Heart left ventricle (tissue), 16 donors: Measurements from ENCODE around the gene FAM20B. TPM values are rescaled to one million over a fixed set of nuclear protein-coding genes. Genes with fewer than 3 reads are reported as not detected.
A peak's percentile ranks its signal among the peaks of the same experiment; 100 is the strongest.

Source experiments
- ATAC-seq, 4 donors: fragments of 200-7000 bp; cut with Tn5 transposase; one replicate each; pipeline ENCODE4 v1.9.1; 2020 to 2022; ENCODE audit warnings: moderate library complexity in 4 of 4, mild to moderate bottlenecking in 3 of 4, moderate number of reproducible peaks in 1 of 4
- DNase-seq, 5 donors: peaks; one replicate each; pipeline ENCODE4 v3.0.0-alpha.2; 2020
- H3K27ac ChIP-seq, 12 donors: fragments of 200-600 bp; sonication (generic) in 4 of 12; one replicate each; pipeline versions ENCODE4 v1.5.0 to v1.8.0; 2016 to 2022; ENCODE audit warnings: mild to moderate bottlenecking in 2 of 12
- H3K27me3 ChIP-seq, 9 donors: fragments of 200-600 bp; sonication (generic) in 2 of 9; one replicate each; pipeline versions ENCODE4 v1.5.1 to v1.8.0; 2016 to 2022; ENCODE audit warnings: mild to moderate bottlenecking in 3 of 9
- H3K36me3 ChIP-seq, 9 donors: fragments of 200-600 bp; sonication (generic) in 2 of 9; one replicate each; pipeline versions ENCODE4 v1.5.0 to v1.8.0; 2018 to 2022; ENCODE audit warnings: mild to moderate bottlenecking in 2 of 9
- H3K4me1 ChIP-seq, 12 donors: fragments of 200-600 bp; sonication (generic) in 4 of 12; one replicate each; pipeline versions ENCODE4 v1.5.0 to v1.8.0; 2016 to 2022; ENCODE audit warnings: mild to moderate bottlenecking in 3 of 12
- H3K4me3 ChIP-seq, 12 donors: fragments of 200-600 bp; sonication (generic) in 4 of 12; one replicate each; pipeline versions ENCODE4 v1.5.0 to v1.8.0; 2017 to 2022; ENCODE audit warnings: mild to moderate bottlenecking in 9 of 12, moderate library complexity in 4 of 12
- H3K9me3 ChIP-seq, 12 donors: fragments of 200-600 bp; sonication (generic) in 4 of 12; one replicate each; pipeline versions ENCODE4 v1.5.0 to v1.8.0; 2016 to 2022; ENCODE audit warnings: mild to moderate bottlenecking in 1 of 12
- CTCF ChIP-seq, 12 donors: fragments of 200-600 bp; sonication (generic) in 4 of 12; IDR thresholded peaks; one replicate each; pipeline versions ENCODE4 v1.5.0 to v1.8.0; 2018 to 2022; ENCODE audit warnings: antibody characterized with exemption in 12 of 12, mild to moderate bottlenecking in 5 of 12
- POLR2A ChIP-seq, 2 donors: fragments of 450-650 bp; IDR thresholded peaks; one replicate each; pipeline ENCODE4 v1.6.1; 2017; ENCODE audit warnings: antibody characterized with exemption in 2 of 2, mild to moderate bottlenecking in 2 of 2, moderate library complexity in 2 of 2
- WGBS, 4 donors: extraction: QIAGEN DNeasy Blood & Tissue Kit in 2 of 4; methylation state at CpG; one replicate each; pipeline versions ENCODE4 v1.1.5 to v1.1.7; 2013 to 2018; 5-methylcytosine and 5-hydroxymethylcytosine counted together
- intact Hi-C, 10 donors: fragments of 100-400 bp; cut with DNase I; formaldehyde crosslinking; loops; one replicate each; pipeline versions ENCODE4 v1.11.1 to v1.14.2; 2022
- polyA plus RNA-seq, 2 donors: library from polyadenylated mRNA; stranded (reverse); fragments of 200-250 nt; gene quantifications; one replicate each; pipeline ENCODE4 v1.2.3, GENCODE V29; 2013
- total RNA-seq, 9 donors: library from RNA; depleted of rRNA in 2 of 9; stranded (reverse); fragments of >200 nt in 2 of 9; fragmentation: NEBNext Ultra II Directional in 3 of 9; extraction: Animal tissue kit (Norgen Biotek cat#: 25700) in 3 of 9; gene quantifications; one replicate each; pipeline versions ENCODE4 v1.1.0 to v1.2.4, GENCODE V29; 2016 to 2023
- donor health status: ischemic (EF 13 %, LVEDD 7.1; RV severe dilation, severe dysfunction).
- donor health status: healthy with polysubstance abuse.
- donor health status: DM: no; HTN: yes; CAD: no.
- donor health status: DM: no; HTN: no; CAD: no.
- donor health status: ischemic (EF 25% LVEDD 6.9; RV normal size, moderate dysfunction).
- donor health status: ischemic (EF 25% LVEDD 5.7; RV mildly dilated, moderate dysfunction).
- donor health status: healthy.
- donor health status: DM: yes; HTN: yes; CAD: no.
- donor health status: ischemic (EF 35%, LVEDD 5.7; RV mildly dilated, moderate dysfunction).
- donor health status: nonischemic (EF 11% LVEDD 7.7; RV severe dilation, severe dysfunction).
- donor health status: DM: yes; HTN: yes; CAD: no.
- donor health status: PGD.
- donor health status: ischemic (EF 29% LVEDD 5.4; RV normal size, mild dysfunction).
- donor health status: nonischemic (EF 23%, LVEDD 6.1; RV moderate dilation, normal function).

The FAM20B gene
- total and polyA plus RNA-seq, 11 donors = 13.8 to 70.1 (median 52.6) TPM

- no peak for TF ChIP-seq CTCF (IDR thresholded peaks at IDR 0.05)
- TF ChIP-seq POLR2A (IDR thresholded peaks at IDR 0.05) = no peak
- no peaks in the 10 kb centered on the region for H3K9me3 ChIP-seq
- WGBS, 4 donors = 70 to 79% (median 76%) methylated on average over 10 of the region's 10 CpGs
- peaks cover 0 to 33% (median 15%) of the 10 kb centered on the region in 12 donors for H3K4me1 ChIP-seq
- intact Hi-C loops = no loop called here
- H3K27me3 ChIP-seq = no peaks in the 10 kb centered on the region
- no peak for ATAC-seq
- H3K4me3 ChIP-seq = no peak overlapping the region
- DNase-seq = no peak
- no peak overlapping the region for H3K27ac ChIP-seq
- no peaks in the 10 kb centered on the region for H3K36me3 ChIP-seq
These were observed 1.6 kb upstream of the FAM20B start for GRCh38 chr1:179023946-179024650.

- Histone ChIP-seq H3K27ac (peak overlapping the region; percentile 84 to 97 (median 94)), H3K9me3 (no peaks in the 10 kb centered on the region), H3K27me3 (no peaks in the 10 kb centered on the region), H3K4me1 (peaks cover 0 to 54% (median 30%) of the 10 kb centered on the region in 12 donors), H3K36me3 (no peaks in the 10 kb centered on the region), H3K4me3 (peak overlapping the region; percentile 68 to 98 (median 88))
- ATAC-seq (peak; percentile 27 to 89 (median 84)), DNase-seq (peak; percentile 63 to 89 (median 83))
- intact Hi-C loops = loop anchor here in 1 of 10 donors (5.0 kb wide), 1 partner anchor 341 kb away; the partner anchor contains the start of gene AXDND1
- WGBS, 4 donors = 0 to 1% (median 0%) methylated on average over 19 to 110 of the region's 110 CpGs
- TF ChIP-seq CTCF (IDR thresholded peaks at IDR 0.05) (no peak), POLR2A (IDR thresholded peaks at IDR 0.05) (peak in 1 of 2 donors; percentile 61)
These were observed 500 bp downstream of the FAM20B start for GRCh38 chr1:179025975-179026812.

- DNase-seq (no peak), ATAC-seq (no peak)
- Histone ChIP-seq H3K4me3 (peak overlapping the region; percentile 68 to 98 (median 88)), H3K9me3 (no peaks in the 10 kb centered on the region), H3K27ac (peak overlapping the region; percentile 84 to 97 (median 94)), H3K36me3 (no peaks in the 10 kb centered on the region), H3K4me1 (peaks cover 0 to 59% (median 34%) of the 10 kb centered on the region in 12 donors), H3K27me3 (no peaks in the 10 kb centered on the region)
- intact Hi-C loops = loop anchor here in 1 of 10 donors (5.0 kb wide), 1 partner anchor 340 kb away; the partner anchor contains the start of gene AXDND1
- 20 to 28% (median 25%) methylated on average over 11 of the region's 11 CpGs for WGBS, 4 donors
- TF ChIP-seq CTCF (IDR thresholded peaks at IDR 0.05) (no peak), POLR2A (IDR thresholded peaks at IDR 0.05) (no peak)
These were observed 1.3 kb downstream of the FAM20B start for GRCh38 chr1:179026813-179027669.
